Large intestine (tissue), 3 donors: Measurements from ENCODE around the gene C11orf68. TPM values are rescaled to one million over a fixed set of nuclear protein-coding genes. Genes with fewer than 3 reads are reported as not detected.

Experiments
- DNase-seq, 2 donors: peaks; one replicate each; pipeline versions ENCODE4 v3.0.0 to v3.0.0-alpha.2; 2013
- H3K27ac ChIP-seq: one replicate; pipeline ENCODE4 v1.5.1; 2013; ENCODE audit warnings: low read length
- H3K27me3 ChIP-seq: 2 replicates; pipeline ENCODE4 v1.6.1; 2013; ENCODE audit warnings: low read length; ENCODE audit not compliant: control insufficient read depth, insufficient read depth
- H3K36me3 ChIP-seq: 2 replicates; pipeline ENCODE4 v1.6.1; 2013; ENCODE audit warnings: low read length; ENCODE audit not compliant: control insufficient read depth, insufficient read depth
- H3K4me1 ChIP-seq: one replicate; pipeline ENCODE4 v1.6.1; 2013; ENCODE audit warnings: low read length; ENCODE audit not compliant: control insufficient read depth, insufficient read depth
- H3K4me3 ChIP-seq: one replicate; pipeline ENCODE4 v1.5.1; 2013; ENCODE audit warnings: low read length
- H3K9me3 ChIP-seq: one replicate; pipeline ENCODE4 v1.6.1; 2013; ENCODE audit warnings: mild to moderate bottlenecking, low read depth, low read length, moderate library complexity; ENCODE audit not compliant: control insufficient read depth
- WGBS: methylation state at CpG from one replicate; pipeline ENCODE4 v1.1.5; 2013; ENCODE audit warnings: low lambda C conversion rate; ENCODE audit not compliant: insufficient coverage; 5-methylcytosine and 5-hydroxymethylcytosine counted together
- polyA plus RNA-seq: library from polyadenylated mRNA; unstranded; fragments of 120-200 nt; gene quantifications from one replicate; pipeline ENCODE4 v1.2.1, GENCODE V29; 2013

C11orf68 gene
- polyA plus RNA-seq, 1 donor = 30.3 TPM

- WGBS = no CpG with 5 or more reads among the region's 9 CpGs
- peak; percentile 66 to 69 for DNase-seq
These were observed 34.2 kb downstream of the C11orf68 start for GRCh38 chr11:65884716-65885092.

GRCh38 chr11:65883786-65884715 is 34.8 kb downstream of the C11orf68 start:
- no CpG with 5 or more reads among the region's 28 CpGs for WGBS
- Histone ChIP-seq H3K36me3 (peaks cover 42% of the 10 kb centered on the region), H3K9me3 (no peaks in the 10 kb centered on the region), H3K27me3 (no peaks in the 10 kb centered on the region), H3K27ac (no peak overlapping the region), H3K4me3 (no peak overlapping the region), H3K4me1 (peaks cover 36% of the 10 kb centered on the region)
- no peak for DNase-seq

More at GRCh38 chr11:65884716-65885092, 34.2 kb downstream of the C11orf68 start:
- no peaks in the 10 kb centered on the region for H3K9me3 ChIP-seq
- H3K4me3 ChIP-seq = no peak overlapping the region
- no peaks in the 10 kb centered on the region for H3K27me3 ChIP-seq
- H3K4me1 ChIP-seq = peaks cover 40% of the 10 kb centered on the region
- H3K36me3 ChIP-seq = peaks cover 42% of the 10 kb centered on the region
- no peak overlapping the region for H3K27ac ChIP-seq

GRCh38 chr11:65883058-65883761 is 35.7 kb downstream of the C11orf68 start:
- Histone ChIP-seq H3K9me3 (no peaks in the 10 kb centered on the region), H3K27me3 (no peaks in the 10 kb centered on the region), H3K36me3 (peaks cover 42% of the 10 kb centered on the region), H3K27ac (no peak overlapping the region), H3K4me3 (no peak overlapping the region), H3K4me1 (peaks cover 31% of the 10 kb centered on the region)
- no CpG with 5 or more reads among the region's 13 CpGs for WGBS
- DNase-seq = no peak

DNA sequence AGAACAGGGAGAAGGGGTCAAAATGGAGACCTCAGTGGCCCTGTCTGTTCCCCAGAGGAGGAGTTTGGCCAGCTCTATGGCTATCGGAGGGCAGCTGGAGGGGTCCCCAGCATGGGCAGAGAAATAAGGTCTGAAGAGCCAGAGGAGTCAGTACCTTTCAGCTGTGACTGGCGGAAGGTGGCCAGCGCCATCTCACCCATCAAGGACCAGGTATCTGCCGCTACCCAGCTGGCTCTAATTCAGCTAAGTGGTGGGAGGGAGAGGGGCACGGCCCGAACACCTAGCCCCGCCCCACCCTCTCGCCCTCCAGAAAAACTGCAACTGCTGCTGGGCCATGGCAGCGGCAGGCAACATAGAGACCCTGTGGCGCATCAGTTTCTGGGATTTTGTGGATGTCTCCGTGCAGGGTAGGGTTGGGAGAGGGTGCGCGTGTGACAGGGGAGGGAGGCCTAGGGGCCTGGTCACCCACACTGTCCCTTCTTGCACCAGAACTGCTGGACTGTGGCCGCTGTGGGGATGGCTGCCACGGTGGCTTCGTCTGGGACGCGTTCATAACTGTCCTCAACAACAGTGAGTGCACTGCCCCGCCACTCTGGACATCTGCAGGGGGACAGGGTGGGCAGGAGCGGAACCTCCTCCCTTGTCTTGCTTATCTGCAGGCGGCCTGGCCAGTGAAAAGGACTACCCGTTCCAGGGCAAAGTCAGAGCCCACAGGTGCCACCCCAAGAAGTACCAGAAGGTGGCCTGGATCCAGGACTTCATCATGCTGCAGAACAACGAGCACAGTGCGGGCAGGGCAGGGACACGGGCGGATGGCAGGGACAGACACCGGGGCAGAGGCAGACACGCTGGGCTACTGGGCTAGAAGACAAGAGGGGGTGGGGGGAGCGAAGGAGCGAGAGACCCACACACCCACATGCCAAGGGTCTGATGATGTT is 36.5 kb downstream of the C11orf68 start:
- Histone ChIP-seq H3K27me3 (no peaks in the 10 kb centered on the region), H3K9me3 (no peaks in the 10 kb centered on the region), H3K4me1 (peaks cover 28% of the 10 kb centered on the region), H3K4me3 (no peak overlapping the region), H3K27ac (no peak overlapping the region), H3K36me3 (peaks cover 42% of the 10 kb centered on the region)
- no peak for DNase-seq
- no CpG with 5 or more reads among the region's 30 CpGs for WGBS

DNA sequence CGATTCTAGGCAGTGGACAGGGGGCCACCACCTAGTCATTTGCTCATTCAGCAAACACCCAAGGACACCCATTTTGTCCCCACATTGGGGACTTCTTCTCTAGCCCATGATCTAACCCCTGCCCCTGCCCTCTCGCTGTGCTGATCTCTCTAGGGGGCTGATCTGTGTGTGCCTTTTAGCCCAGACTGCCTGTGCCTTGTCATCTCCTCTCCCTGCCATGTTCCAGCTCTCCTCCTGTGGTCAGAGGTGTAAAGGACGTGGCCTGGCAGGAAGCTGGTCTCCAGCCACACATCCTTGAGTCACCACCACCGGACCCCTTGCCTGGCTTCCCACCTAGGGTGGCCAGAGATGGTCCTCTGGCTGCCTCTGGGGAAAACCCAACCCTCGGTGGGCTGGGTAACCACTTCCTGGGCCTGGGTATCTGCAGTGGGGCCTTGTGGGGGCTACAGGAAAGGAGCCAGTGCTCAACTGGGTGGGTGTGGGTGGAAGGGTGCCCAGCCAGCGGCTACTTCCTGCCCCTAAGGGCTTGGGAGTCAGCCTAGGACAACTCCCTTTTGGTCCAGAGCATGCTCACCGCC is 37.9 kb downstream of the C11orf68 start:
- H3K27me3 ChIP-seq = no peaks in the 10 kb centered on the region
- no peaks in the 10 kb centered on the region for H3K9me3 ChIP-seq
- H3K4me1 ChIP-seq = peaks cover 16% of the 10 kb centered on the region
- DNase-seq = no peak
- H3K36me3 ChIP-seq = peaks cover 36% of the 10 kb centered on the region
- WGBS = no CpG with 5 or more reads among the region's 7 CpGs
- no peak overlapping the region for H3K4me3 ChIP-seq
- no peak overlapping the region for H3K27ac ChIP-seq

DNA sequence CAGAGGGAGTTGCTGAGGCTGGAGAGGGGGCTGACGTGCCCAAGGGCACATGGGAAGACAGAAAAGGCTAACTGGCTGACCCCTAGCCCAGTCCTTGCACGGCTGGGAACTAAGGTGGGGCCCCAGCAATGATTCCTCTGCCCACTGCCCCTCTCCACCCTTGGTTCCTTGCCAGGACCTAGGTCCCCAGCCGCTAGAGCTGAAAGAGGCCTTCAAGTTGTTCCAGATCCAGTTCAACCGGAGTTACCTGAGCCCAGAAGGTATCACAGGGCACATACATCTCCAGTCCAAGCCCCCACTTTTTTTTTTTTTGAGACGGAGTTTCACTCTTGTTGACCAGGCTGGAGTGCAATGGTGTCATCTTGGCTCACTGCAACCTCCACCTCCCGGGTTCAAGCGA is 38.8 kb downstream of the C11orf68 start:
- no peak for DNase-seq
- Histone ChIP-seq H3K36me3 (peaks cover 27% of the 10 kb centered on the region), H3K9me3 (no peaks in the 10 kb centered on the region), H3K4me1 (peaks cover 9% of the 10 kb centered on the region), H3K27ac (no peak overlapping the region), H3K4me3 (no peak overlapping the region), H3K27me3 (no peaks in the 10 kb centered on the region)
- WGBS = no CpG with 5 or more reads among the region's 7 CpGs

DNA sequence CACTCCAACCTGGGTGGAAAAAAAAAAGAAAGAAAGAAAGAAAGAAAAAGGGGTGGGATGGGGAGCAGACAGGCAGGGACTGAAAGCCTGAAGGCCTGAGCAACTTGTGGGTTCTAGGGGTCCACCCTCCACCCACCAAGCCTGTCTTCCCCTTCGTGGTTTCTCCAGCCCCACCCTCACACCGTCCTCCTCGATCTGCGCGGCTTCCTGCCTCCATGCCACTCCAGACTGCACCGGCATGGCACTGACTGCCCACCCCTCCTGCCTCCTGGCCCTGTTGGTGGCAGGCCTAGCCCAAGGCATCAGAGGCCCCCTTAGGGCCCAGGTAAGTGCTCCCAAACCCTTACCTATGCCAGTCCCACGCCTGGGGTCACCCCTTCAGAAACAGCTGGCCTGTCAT is 39.2 kb downstream of the C11orf68 start, which contains the start of gene CTSW:
Gene CTSW (plus strand): TSS at position 221 of the 400 bp plus-strand sequence. CDS start 18 bp downstream, at position 239.
- WGBS = no CpG with 5 or more reads among the region's 7 CpGs
- no peak within 1 kb of the TSS for H3K27ac ChIP-seq
- DNase-seq = no peak

GRCh38 chr11:65873318-65874156 is 45.3 kb downstream of the C11orf68 start:
- Histone ChIP-seq H3K36me3 (peaks cover under 1% of the 10 kb centered on the region), H3K9me3 (no peaks in the 10 kb centered on the region), H3K27me3 (peaks cover 10% of the 10 kb centered on the region), H3K4me1 (peaks cover 13% of the 10 kb centered on the region), H3K4me3 (peak overlapping the region; percentile 54), H3K27ac (peak overlapping the region; percentile 59)
- peak; percentile 95 for DNase-seq
- WGBS = 0% methylated on average over 4 of the region's 54 CpGs

More for the DNA sequence above, 39.2 kb downstream of the C11orf68 start, which contains the start of gene CTSW:
- H3K9me3 ChIP-seq = no peaks in the 10 kb centered on the region
- no peak within 1 kb of the TSS for H3K4me3 ChIP-seq
- H3K4me1 ChIP-seq = peaks cover 5% of the 10 kb centered on the region
- H3K27me3 ChIP-seq = no peaks in the 10 kb centered on the region
- peaks cover 26% of the 10 kb centered on the region for H3K36me3 ChIP-seq
